Upper lobe of left lung (tissue), 6 donors: Measurements from ENCODE around the gene LONP2. TPM values are rescaled to one million over a fixed set of nuclear protein-coding genes. Genes with fewer than 3 reads are reported as not detected.
"Not testable (repeated sequence)": the region's sequence is repeated elsewhere in the genome, so short reads cannot be mapped to it uniquely, and the experiment has no call there.

Experiments used
- ATAC-seq, 2 donors: fragments of 200-7000 bp; cut with Tn5 transposase; one replicate each; pipeline ENCODE4 v1.9.1; 2022; ENCODE audit warnings: mild to moderate bottlenecking in 2 of 2, moderate library complexity in 2 of 2; ENCODE audit not compliant: low FRiP score in 2 of 2
- DNase-seq, 2 donors: peaks; one replicate each; pipeline ENCODE4 v3.0.0-alpha.2; 2019 to 2020
- H3K27ac ChIP-seq, 4 donors: fragments of 200-600 bp; sonication (generic); one replicate each; pipeline ENCODE4 v1.5.1; 2016 to 2019
- H3K27me3 ChIP-seq, 4 donors: fragments of 200-600 bp; sonication (generic); one replicate each; pipeline ENCODE4 v1.5.1; 2017 to 2019
- H3K36me3 ChIP-seq, 4 donors: fragments of 200-600 bp; sonication (generic); one replicate each; pipeline ENCODE4 v1.5.1; 2016 to 2019
- H3K4me1 ChIP-seq, 4 donors: fragments of 200-600 bp; sonication (generic); one replicate each; pipeline ENCODE4 v1.5.1; 2018 to 2019
- H3K4me3 ChIP-seq, 4 donors: fragments of 200-600 bp; sonication (generic); one replicate each; pipeline ENCODE4 v1.5.1; 2017 to 2019; ENCODE audit warnings: mild to moderate bottlenecking in 2 of 4, moderate library complexity in 1 of 4
- H3K9me3 ChIP-seq, 4 donors: fragments of 200-600 bp; sonication (generic); one replicate each; pipeline ENCODE4 v1.5.1; 2018 to 2019
- CTCF ChIP-seq, 6 experiments: fragments of 450-650 bp in 4 of 6; fragments of 200-600 bp in 2 of 6; sonication (generic) in 2 of 6; IDR thresholded peaks; one replicate each; pipeline ENCODE4 v1.5.1; 2016 to 2019; ENCODE audit warnings: antibody characterized with exemption in 6 of 6
- EP300 ChIP-seq, 4 donors: sonication (generic); formaldehyde crosslinking; IDR thresholded peaks; one replicate each; pipeline ENCODE4 v1.5.1; 2017; ENCODE audit warnings: antibody characterized with exemption in 4 of 4, control low read depth in 2 of 4
- POLR2A ChIP-seq, 4 donors: fragments of 450-650 bp; IDR thresholded peaks; one replicate each; pipeline ENCODE4 v1.5.1; 2016 to 2017; ENCODE audit warnings: antibody characterized with exemption in 4 of 4, mild to moderate bottlenecking in 2 of 4
- POLR2AphosphoS5 ChIP-seq, 2 donors: sonication (generic); formaldehyde crosslinking; IDR thresholded peaks; one replicate each; pipeline ENCODE4 v1.5.1; 2017; ENCODE audit warnings: antibody characterized with exemption in 2 of 2
- WGBS, 2 donors: methylation state at CpG; one replicate each; pipeline ENCODE4 v1.1.5; 2017 to 2018; 5-methylcytosine and 5-hydroxymethylcytosine counted together
- total RNA-seq, 6 donors: library from RNA; depleted of rRNA in 4 of 6; stranded (reverse); fragments of >200 nt in 4 of 6; gene quantifications; one replicate each; pipeline versions ENCODE4 v1.1.0 to v1.2.1, GENCODE V29; 2016 to 2021
- donor health status: DM: no; HTN: no; CAD: no; lungs with moderate emphysema.
- donor health status: DM: no; HTN: yes; CAD: no; lungs with severe emphysema.

LONP2 gene
- total RNA-seq, 6 donors from 2014 or later = 47.9 to 104 (median 57.8) TPM

- TF ChIP-seq CTCF (IDR thresholded peaks at IDR 0.05) (no peak), POLR2AphosphoS5 (IDR thresholded peaks at IDR 0.05) (peak in 1 of 2 donors; percentile 37), POLR2A (IDR thresholded peaks at IDR 0.05) (no peak), EP300 (IDR thresholded peaks at IDR 0.05) (no peak)
- H3K9me3 ChIP-seq = no peaks in the 10 kb centered on the region
- WGBS, 2 donors = 70 to 73% methylated on average over 11 of the region's 11 CpGs
- H3K27ac ChIP-seq = peak overlapping the region in 2 of 4 donors; percentile 31 to 51
- H3K36me3 ChIP-seq = no peaks in the 10 kb centered on the region
- DNase-seq (no peak), ATAC-seq (peak in 1 of 2 donors; percentile 90)
- H3K4me1 ChIP-seq = no peaks in the 10 kb centered on the region
- no peak overlapping the region for H3K4me3 ChIP-seq
- no peaks in the 10 kb centered on the region for H3K27me3 ChIP-seq
Observed at GRCh38 chr16:48393485-48394354, 149.6 kb downstream of the LONP2 start.

GRCh38 chr16:48394355-48394703 lies 150.2 kb downstream of the LONP2 start:
- ATAC-seq = peak in 1 of 2 donors; percentile 28

GRCh38 chr16:48395375-48395774 lies 151.3 kb downstream of the LONP2 start:
- Histone ChIP-seq H3K27ac (no peak overlapping the region), H3K9me3 (no peaks in the 10 kb centered on the region), H3K36me3 (no peaks in the 10 kb centered on the region), H3K27me3 (no peaks in the 10 kb centered on the region), H3K4me1 (no peaks in the 10 kb centered on the region), H3K4me3 (no peak overlapping the region)
- ATAC-seq (peak in 1 of 2 donors; percentile 43), DNase-seq (no peak)
- 79 to 83% methylated on average over 3 of the region's 3 CpGs for WGBS, 2 donors
- no peak for TF ChIP-seq POLR2A (IDR thresholded peaks at IDR 0.05)
- TF ChIP-seq CTCF (IDR thresholded peaks at IDR 0.05) = no peak
- TF ChIP-seq POLR2AphosphoS5 (IDR thresholded peaks at IDR 0.05) = no peak
- no peak for TF ChIP-seq EP300 (IDR thresholded peaks at IDR 0.05)

More at GRCh38 chr16:48394355-48394703, 150.2 kb downstream of the LONP2 start:
- H3K9me3 ChIP-seq = no peaks in the 10 kb centered on the region
- peak overlapping the region in 2 of 4 donors; percentile 31 to 51 for H3K27ac ChIP-seq
- 73 to 77% methylated on average over 6 of the region's 6 CpGs for WGBS, 2 donors
- DNase-seq = no peak
- H3K36me3 ChIP-seq = no peaks in the 10 kb centered on the region
- TF ChIP-seq POLR2AphosphoS5 (IDR thresholded peaks at IDR 0.05) = no peak
- no peak for TF ChIP-seq CTCF (IDR thresholded peaks at IDR 0.05)
- no peak for TF ChIP-seq EP300 (IDR thresholded peaks at IDR 0.05)
- no peaks in the 10 kb centered on the region for H3K4me1 ChIP-seq
- H3K4me3 ChIP-seq = no peak overlapping the region
- no peaks in the 10 kb centered on the region for H3K27me3 ChIP-seq

GRCh38 chr16:48402547-48402946 lies 158.4 kb downstream of the LONP2 start:
- DNase-seq = peak in 1 of 2 donors; percentile 32
- WGBS, 2 donors = 75 to 81% methylated on average over 8 of the region's 8 CpGs
- not testable (repeated sequence) for H3K27me3 ChIP-seq, H3K36me3 ChIP-seq, H3K9me3 ChIP-seq, H3K4me1 ChIP-seq, H3K4me3 ChIP-seq, H3K27ac ChIP-seq, ATAC-seq

- DNase-seq (no peak), ATAC-seq (no peak)
- Histone ChIP-seq H3K4me3 (no peak overlapping the region), H3K36me3 (no peaks in the 10 kb centered on the region), H3K9me3 (no peaks in the 10 kb centered on the region), H3K27ac (no peak overlapping the region), H3K4me1 (peaks cover 1 to 6% (median 3%) of the 10 kb centered on the region in 4 donors), H3K27me3 (no peaks in the 10 kb centered on the region)
- WGBS, 2 donors = 94 to 100% methylated on average over 1 of the region's 1 CpG
- no peak for TF ChIP-seq POLR2A (IDR thresholded peaks at IDR 0.05)
- TF ChIP-seq POLR2AphosphoS5 (IDR thresholded peaks at IDR 0.05) = no peak
- TF ChIP-seq EP300 (IDR thresholded peaks at IDR 0.05) = no peak
- TF ChIP-seq CTCF (IDR thresholded peaks at IDR 0.05) = no peak
Observed at GRCh38 chr16:48405153-48405552, 161.1 kb downstream of the LONP2 start.
